ENCODE results near the gene ADGRF1.

GRCh38 chr6:47043286-47043685, 1.2 kb upstream of the ADGRF1 start:
- no peak for TF ChIP-seq CTCF (IDR thresholded peaks at IDR 0.05)
- no peak for TF ChIP-seq POLR2A (IDR thresholded peaks at IDR 0.05)
